T follicular helper cell (primary cell): ENCODE results near the gene FAM229B.

Experiments
- DNase-seq: peaks from one replicate; pipeline ENCODE4 v3.0.0-alpha.2; 2020; ENCODE audit warnings: low read depth

The FAM229B gene

GRCh38 chr6:112144145-112144926 lies 56.9 kb downstream of the FAM229B start:
- DNase-seq: no peak

DNA sequence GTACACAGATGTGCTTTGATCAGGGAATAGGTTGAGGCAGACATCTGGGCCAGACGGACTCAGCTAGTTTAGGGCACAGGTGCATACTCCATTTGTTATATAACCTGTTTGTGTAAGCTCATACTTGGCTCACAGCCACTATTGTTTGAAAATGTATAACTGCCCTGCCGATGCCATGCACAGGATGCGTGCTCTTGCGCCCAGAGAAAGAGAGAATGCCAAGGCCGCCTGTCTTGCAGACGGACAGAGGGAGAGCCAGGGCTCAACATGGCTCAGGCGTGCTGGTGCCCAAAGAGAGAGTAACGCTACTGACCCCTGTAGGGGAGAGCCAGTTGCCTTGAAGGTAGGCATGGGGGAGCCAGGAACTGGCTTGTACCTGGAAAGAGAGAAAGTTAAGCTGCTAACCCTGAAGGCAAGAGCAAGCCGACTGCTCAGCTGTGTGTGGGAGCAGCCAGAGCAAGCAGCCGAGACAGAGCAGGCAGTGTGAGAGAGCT lies 57.7 kb downstream of the FAM229B start:
- no peak for DNase-seq

DNA sequence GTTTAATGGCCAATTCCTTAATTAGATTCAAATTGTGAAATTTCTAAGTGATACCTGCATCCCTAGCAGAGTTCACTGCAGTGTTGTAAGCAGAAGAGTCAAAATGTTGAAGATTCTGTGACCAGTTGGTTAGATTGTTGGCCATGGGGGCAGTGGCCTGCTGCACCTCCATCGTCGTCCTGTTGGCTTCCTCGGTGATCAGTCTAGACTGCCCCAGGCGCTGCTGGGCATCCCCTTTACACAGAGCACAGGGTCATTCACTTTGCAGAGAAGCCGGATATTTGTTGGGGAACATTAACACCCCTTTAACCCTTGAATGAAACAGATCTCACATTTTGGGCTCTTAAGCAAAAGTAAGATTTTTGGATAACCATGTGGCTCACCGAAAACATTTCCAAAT lies 60.7 kb downstream of the FAM229B start:
- no peak for DNase-seq

DNA sequence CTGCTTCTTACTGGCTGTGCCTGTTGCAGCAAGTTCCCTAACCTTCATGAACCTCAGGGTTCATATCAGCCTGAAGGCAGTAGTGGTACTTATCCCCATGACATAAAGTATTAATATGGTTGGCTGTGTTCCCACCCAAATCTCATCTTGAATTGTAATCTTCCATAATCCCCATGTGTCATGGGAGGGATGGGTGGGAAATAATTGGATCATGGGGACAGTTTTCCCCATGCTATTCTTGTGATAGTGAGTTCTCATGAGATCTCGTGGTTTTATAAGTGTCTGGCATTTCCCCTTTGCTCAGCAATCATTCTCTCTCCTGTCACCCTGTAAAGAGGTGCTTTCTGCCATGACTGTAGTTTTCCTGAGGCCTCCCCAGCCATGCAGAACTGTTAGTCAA lies 61.8 kb downstream of the FAM229B start:
- DNase-seq: no peak

GRCh38 chr6:112149719-112150263 lies 62.4 kb downstream of the FAM229B start:
- DNase-seq: no peak

- no peak for DNase-seq
Observed at GRCh38 chr6:112150363-112150762, 63.0 kb downstream of the FAM229B start.
